ENCODE results near the gene CNTNAP5. TPM values are rescaled to one million over a fixed set of nuclear protein-coding genes. Genes with fewer than 3 reads are reported as not detected.

Gene CNTNAP5
- total and polyA plus RNA-seq, 2 of the 4 experiments (the other 2 are of a cell fraction): not detected

- Histone ChIP-seq H3K4me3 (ENCODE audit: insufficient read depth, low read depth, low read length) (no peak overlapping the region), H3K18ac (ENCODE audit: low read depth, low read length) (no peak overlapping the region), H2AK5ac (ENCODE audit: low read depth, low read length) (no peak overlapping the region), H2BK120ac (ENCODE audit: low read depth, low read length) (no peak overlapping the region), H3K14ac (replicated peaks; ENCODE audit: low read depth, low read length) (no peak overlapping the region), H4K8ac (ENCODE audit: low read depth in 2 of 2, low read length in 2 of 2) (no peak overlapping the region), H3K4me2 (ENCODE audit: low read depth, low read length) (no peak overlapping the region), H3K79me1 (ENCODE audit: low read depth in 1 of 2, low read length in 2 of 2) (no peaks in the 10 kb centered on the region), H4K91ac (ENCODE audit: insufficient read depth, low read depth, low read length) (no peak overlapping the region), H3K23ac (ENCODE audit: low read depth, low read length) (no peak overlapping the region), H3K27ac (ENCODE audit: insufficient read depth, low read length) (no peak overlapping the region), H3K9me3 (ENCODE audit: control insufficient read depth, insufficient read depth, low read length) (no peaks in the 10 kb centered on the region), H3K27me3 (ENCODE audit: control insufficient read depth, insufficient read depth, low read length) (no peaks in the 10 kb centered on the region), H2AFZ (replicated peaks; ENCODE audit: low read length, poor library complexity) (peak overlapping the region; percentile 10), H4K20me1 (ENCODE audit: insufficient read depth, low read length) (no peaks in the 10 kb centered on the region), H3K9me1 (ENCODE audit: insufficient read depth, low read length) (no peaks in the 10 kb centered on the region), H2BK5ac (ENCODE audit: low read depth, low read length, poor library complexity, severe bottlenecking) (no peak overlapping the region), H3K9ac (ENCODE audit: low read depth, low read length) (no peak overlapping the region), H2AK9ac (replicated peaks; ENCODE audit: low read depth, low read length, poor library complexity) (no peak overlapping the region), H3K4ac (ENCODE audit: low read depth, low read length) (no peak overlapping the region), H3K4me1 (ENCODE audit: control insufficient read depth, insufficient read depth, low read length) (no peaks in the 10 kb centered on the region), H3K56ac (ENCODE audit: extremely low read depth, insufficient read depth, low read length) (no peak overlapping the region), H3K36me3 (ENCODE audit: control insufficient read depth, insufficient read depth, low read length) (no peaks in the 10 kb centered on the region), H2BK15ac (ENCODE audit: low read depth, low read length) (no peak overlapping the region), H4K5ac (ENCODE audit: low read depth, low read length) (no peak overlapping the region), H2BK20ac (ENCODE audit: low read depth, low read length) (no peak overlapping the region)
- peak; percentile 14; the same call in 1 of the 2 replicates for TF ChIP-seq USF2 (IDR thresholded peaks at IDR 0.05; ENCODE audit: low read depth, low read length)
- TF ChIP-seq MAZ (IDR thresholded peaks at IDR 0.05; ENCODE audit: borderline replicate concordance, low read depth, low read length): no peak
- peak; percentile 35; the same call in 1 of the 2 replicates for ATAC-seq (ENCODE audit: low read depth)
- no CpG with 5 or more reads among the region's 2 CpGs for WGBS, 2 experiments (ENCODE audit: extremely low coverage in 2 of 2, insufficient read length in 1 of 2)
- in situ Hi-C loops (cut with MboI; ENCODE audit: low sequenced_read_pairs) (no loop called here), intact Hi-C loops (cut with micrococcal nuclease) (no loop called here), dilution Hi-C loops (cut with HindIII; ENCODE audit: low sequenced_read_pairs, unreplicated experiment) (no loop called here)
- BruUV-seq (replicated peaks): no TSS peak
- DNase-seq: peak; percentile 0
- CTCF ChIA-PET: no interaction called here
- POLR2A ChIA-PET (ENCODE audit: unreplicated experiment): interaction anchor here (0.6 kb wide), 1 partner anchor 72 kb away, joined by 4 read pairs; no protein-coding TSS in a partner anchor
These were observed 579.9 kb downstream of the CNTNAP5 start for GRCh38 chr2:124604940-124605339.

Measured in IMR-90 (cell line).